ENCODE results near the gene CUX1. TPM values are rescaled to one million over a fixed set of nuclear protein-coding genes. Genes with fewer than 3 reads are reported as not detected.

CUX1 gene
- total and polyA plus RNA-seq, 2 donors (not counting 1 experiment from before 2014, with no cell fraction given) = 22.7 to 38.1 TPM

DNA sequence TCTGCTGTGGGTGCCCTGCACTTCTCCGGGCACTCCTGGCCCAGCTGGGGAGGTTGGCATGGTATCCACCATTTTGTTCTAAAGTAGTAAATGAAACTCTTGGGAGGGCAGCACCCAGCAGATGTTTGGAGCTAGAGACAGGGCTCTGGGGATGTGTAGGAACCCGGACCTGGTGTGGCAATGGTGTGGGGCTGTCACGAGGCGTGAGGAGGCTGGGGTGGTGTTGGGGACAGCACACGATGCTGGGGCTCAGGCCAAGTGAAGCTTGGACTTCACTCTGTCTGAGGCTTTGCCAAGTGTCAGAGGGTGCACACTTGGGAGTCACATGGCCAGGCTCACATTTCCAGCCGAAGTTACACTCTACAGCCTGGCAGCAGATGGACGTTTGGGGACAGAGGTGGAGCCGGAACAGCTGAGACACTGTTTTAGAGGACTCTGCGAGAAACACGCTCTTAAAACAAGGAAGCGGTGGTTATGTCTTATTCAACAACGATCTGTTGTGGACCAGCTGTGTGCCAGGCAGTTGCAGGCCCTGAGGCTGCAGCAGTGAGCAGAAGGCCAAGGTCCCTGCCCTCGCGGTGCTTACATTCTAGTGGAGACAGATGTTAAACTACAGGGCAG, 118.2 kb downstream of the CUX1 start:
- no peak overlapping the region for H3K4me2 ChIP-seq (ENCODE audit: extremely low read depth, insufficient read depth, low read length)
- no peak overlapping the region for H3K27ac ChIP-seq (ENCODE audit: insufficient read depth, low read length)
- peaks cover 2% of the 10 kb centered on the region for H3K4me1 ChIP-seq (ENCODE audit: control insufficient read depth, extremely low read depth, insufficient read depth, low read length)
- no peak overlapping the region for H3K9ac ChIP-seq (ENCODE audit: insufficient read depth, low read length)
- no peaks in the 10 kb centered on the region for H4K20me1 ChIP-seq (ENCODE audit: control insufficient read depth, extremely low read depth, insufficient read depth, low read length)
- no peak overlapping the region for H2AFZ ChIP-seq (ENCODE audit: low read length)
- H3K4me3 ChIP-seq (replicated peaks in 1 of 4; ENCODE audit: control extremely low read depth in 1 of 4, insufficient read depth in 1 of 4, low read depth in 3 of 4, low read length in 4 of 4) = no peak overlapping the region
- TF ChIP-seq EZH2 (IDR thresholded peaks at IDR 0.05; ENCODE audit: low read length, missing control alignments) = no peak
- TF ChIP-seq, protein P1, sequence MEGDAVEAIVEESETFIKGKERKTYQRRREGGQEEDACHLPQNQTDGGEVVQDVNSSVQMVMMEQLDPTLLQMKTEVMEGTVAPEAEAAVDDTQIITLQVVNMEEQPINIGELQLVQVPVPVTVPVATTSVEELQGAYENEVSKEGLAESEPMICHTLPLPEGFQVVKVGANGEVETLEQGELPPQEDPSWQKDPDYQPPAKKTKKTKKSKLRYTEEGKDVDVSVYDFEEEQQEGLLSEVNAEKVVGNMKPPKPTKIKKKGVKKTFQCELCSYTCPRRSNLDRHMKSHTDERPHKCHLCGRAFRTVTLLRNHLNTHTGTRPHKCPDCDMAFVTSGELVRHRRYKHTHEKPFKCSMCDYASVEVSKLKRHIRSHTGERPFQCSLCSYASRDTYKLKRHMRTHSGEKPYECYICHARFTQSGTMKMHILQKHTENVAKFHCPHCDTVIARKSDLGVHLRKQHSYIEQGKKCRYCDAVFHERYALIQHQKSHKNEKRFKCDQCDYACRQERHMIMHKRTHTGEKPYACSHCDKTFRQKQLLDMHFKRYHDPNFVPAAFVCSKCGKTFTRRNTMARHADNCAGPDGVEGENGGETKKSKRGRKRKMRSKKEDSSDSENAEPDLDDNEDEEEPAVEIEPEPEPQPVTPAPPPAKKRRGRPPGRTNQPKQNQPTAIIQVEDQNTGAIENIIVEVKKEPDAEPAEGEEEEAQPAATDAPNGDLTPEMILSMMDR (conservative IDR thresholded peaks at IDR 0.05 in 1 of 2, IDR thresholded peaks at IDR 0.05 in 1 of 2; ENCODE audit: low read depth in 1 of 2, low read length in 2 of 2) = no peak
- no peaks in the 10 kb centered on the region for H3K36me3 ChIP-seq (ENCODE audit: control insufficient read depth, insufficient read depth, low read length)
- DNase-seq (ENCODE audit: low read depth in 2 of 2) = peak in 1 of 2 donors; percentile 18
- H3K79me2 ChIP-seq (ENCODE audit: control insufficient read depth, insufficient read depth, low read length) = no peaks in the 10 kb centered on the region
- H3K27me3 ChIP-seq (ENCODE audit: control insufficient read depth, insufficient read depth, low read length) = no peaks in the 10 kb centered on the region
- H3K9me3 ChIP-seq (ENCODE audit: control insufficient read depth, insufficient read depth, low read depth, low read length) = no peaks in the 10 kb centered on the region

DNA sequence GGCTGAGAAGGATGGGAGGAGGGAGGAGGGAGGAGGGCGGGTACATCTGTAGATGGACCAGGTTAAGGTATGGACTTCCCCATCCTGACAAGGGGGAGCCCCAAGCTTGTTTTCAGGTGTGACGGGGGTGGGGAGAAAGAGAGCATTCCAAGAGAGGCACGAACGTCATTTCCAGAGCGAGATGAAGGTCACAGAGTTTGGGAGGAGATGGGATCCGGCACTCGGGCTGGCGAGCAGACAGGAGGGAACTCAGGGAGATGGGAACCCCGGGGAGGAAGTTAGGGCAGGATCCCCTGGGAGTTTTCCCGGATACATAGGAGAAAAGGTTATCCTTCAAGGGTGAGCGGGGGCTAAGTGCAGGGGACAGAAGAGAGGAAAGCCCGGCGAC, 118.8 kb downstream of the CUX1 start:
- peak overlapping the region; percentile 27 for H2AFZ ChIP-seq (ENCODE audit: low read length)
- H3K9me3 ChIP-seq (ENCODE audit: control insufficient read depth, insufficient read depth, low read depth, low read length) = no peaks in the 10 kb centered on the region
- no peaks in the 10 kb centered on the region for H3K27me3 ChIP-seq (ENCODE audit: control insufficient read depth, insufficient read depth, low read length)
- H3K36me3 ChIP-seq (ENCODE audit: control insufficient read depth, insufficient read depth, low read length) = no peaks in the 10 kb centered on the region
- H3K27ac ChIP-seq (ENCODE audit: insufficient read depth, low read length) = peak overlapping the region; percentile 26
- peak overlapping the region; percentile 17 for H3K4me2 ChIP-seq (ENCODE audit: extremely low read depth, insufficient read depth, low read length)
- no peaks in the 10 kb centered on the region for H4K20me1 ChIP-seq (ENCODE audit: control insufficient read depth, extremely low read depth, insufficient read depth, low read length)
- peaks cover 2% of the 10 kb centered on the region for H3K4me1 ChIP-seq (ENCODE audit: control insufficient read depth, extremely low read depth, insufficient read depth, low read length)
- TF ChIP-seq, protein P1 (conservative IDR thresholded peaks at IDR 0.05 in 1 of 2, IDR thresholded peaks at IDR 0.05 in 1 of 2; ENCODE audit: low read depth in 1 of 2, low read length in 2 of 2) = no peak
- no peak for TF ChIP-seq EZH2 (IDR thresholded peaks at IDR 0.05; ENCODE audit: low read length, missing control alignments)
- peak overlapping the region; percentile 43 for H3K9ac ChIP-seq (ENCODE audit: insufficient read depth, low read length)
- H3K4me3 ChIP-seq (replicated peaks in 1 of 4; ENCODE audit: control extremely low read depth in 1 of 4, insufficient read depth in 1 of 4, low read depth in 3 of 4, low read length in 4 of 4) = peak overlapping the region in 1 of 4 experiments; percentile 33
- H3K79me2 ChIP-seq (ENCODE audit: control insufficient read depth, insufficient read depth, low read length) = no peaks in the 10 kb centered on the region
- no peak for DNase-seq (ENCODE audit: low read depth in 2 of 2)

DNA sequence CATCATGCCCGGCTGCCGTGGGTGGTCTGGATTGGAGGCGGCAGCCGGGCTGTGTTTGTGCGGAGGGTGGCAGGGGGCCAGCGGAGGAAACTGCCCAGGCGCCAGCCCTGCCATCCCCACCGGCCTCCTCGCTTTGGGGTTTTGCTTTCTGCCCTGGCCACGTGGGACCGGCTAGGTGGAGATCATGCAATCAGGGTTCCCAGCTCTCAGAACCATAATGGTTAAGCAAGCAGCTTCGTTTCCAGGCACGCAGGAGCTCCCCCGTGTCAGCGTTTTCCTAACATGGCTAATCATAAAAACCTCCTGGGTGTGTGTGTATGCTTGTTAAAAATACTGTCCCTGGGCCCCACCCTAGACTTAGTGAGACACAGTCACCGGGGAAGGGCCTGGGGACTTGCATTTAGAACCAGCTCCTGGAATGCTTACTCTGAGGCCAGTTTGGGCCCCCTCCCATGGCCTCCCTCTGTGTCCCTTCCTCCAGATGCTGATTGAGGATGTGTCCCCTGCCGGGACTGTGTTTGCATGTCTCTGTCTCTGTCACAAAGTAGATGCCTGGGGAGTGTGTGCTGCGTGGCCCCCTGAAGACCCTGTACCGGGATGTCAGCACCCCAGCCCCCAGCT, 119.3 kb downstream of the CUX1 start:
- Histone ChIP-seq H3K27me3 (ENCODE audit: control insufficient read depth, insufficient read depth, low read length) (no peaks in the 10 kb centered on the region), H3K4me3 (replicated peaks in 1 of 4; ENCODE audit: control extremely low read depth in 1 of 4, insufficient read depth in 1 of 4, low read depth in 3 of 4, low read length in 4 of 4) (peak overlapping the region in 1 of 4 experiments; percentile 33), H3K36me3 (ENCODE audit: control insufficient read depth, insufficient read depth, low read length) (no peaks in the 10 kb centered on the region), H4K20me1 (ENCODE audit: control insufficient read depth, extremely low read depth, insufficient read depth, low read length) (no peaks in the 10 kb centered on the region), H3K4me2 (ENCODE audit: extremely low read depth, insufficient read depth, low read length) (peak overlapping the region; percentile 17), H2AFZ (ENCODE audit: low read length) (peak overlapping the region; percentile 27), H3K9me3 (ENCODE audit: control insufficient read depth, insufficient read depth, low read depth, low read length) (no peaks in the 10 kb centered on the region), H3K79me2 (ENCODE audit: control insufficient read depth, insufficient read depth, low read length) (no peaks in the 10 kb centered on the region), H3K9ac (ENCODE audit: insufficient read depth, low read length) (peak overlapping the region; percentile 43), H3K27ac (ENCODE audit: insufficient read depth, low read length) (peak overlapping the region; percentile 26), H3K4me1 (ENCODE audit: control insufficient read depth, extremely low read depth, insufficient read depth, low read length) (peaks cover 5% of the 10 kb centered on the region)
- peak; percentile 25 to 52 for DNase-seq (ENCODE audit: low read depth in 2 of 2)
- TF ChIP-seq EZH2 (IDR thresholded peaks at IDR 0.05; ENCODE audit: low read length, missing control alignments) = no peak
- TF ChIP-seq, protein P1 (conservative IDR thresholded peaks at IDR 0.05 in 1 of 2, IDR thresholded peaks at IDR 0.05 in 1 of 2; ENCODE audit: low read depth in 1 of 2, low read length in 2 of 2) = no peak

Data from fibroblast of lung (primary cell).